GM18868 (cell line): ENCODE data around the gene CORO2A.

ENCODE experiments used
- ATAC-seq: cut with Tn5 transposase; IDR thresholded peaks from one replicate; pipeline ENCODE4 v1.9.1; 2021; ENCODE audit warnings: mild to moderate bottlenecking, moderate library complexity; ENCODE audit not compliant: unreplicated experiment

The CORO2A gene

GRCh38 chr9:98192503-98193335, at the start of gene CORO2A:
TSS of gene CORO2A (minus strand) at chr9:98192637. CDS start at chr9:98157660, 34,977 bp downstream.
- ATAC-seq: peak; percentile 54

GRCh38 chr9:98241357-98242300, 49.2 kb upstream of the CORO2A start:
- ATAC-seq: no peak

GRCh38 chr9:98240475-98240874, 48.0 kb upstream of the CORO2A start:
- no peak for ATAC-seq

GRCh38 chr9:98236901-98237487, 44.6 kb upstream of the CORO2A start:
- ATAC-seq: no peak

GRCh38 chr9:98235126-98235525, 42.7 kb upstream of the CORO2A start:
- ATAC-seq: no peak

GRCh38 chr9:98234245-98234825, 41.9 kb upstream of the CORO2A start:
- ATAC-seq: no peak

GRCh38 chr9:98232926-98233325, 40.5 kb upstream of the CORO2A start:
- ATAC-seq: no peak

GRCh38 chr9:98231770-98232478, 39.5 kb upstream of the CORO2A start:
- no peak for ATAC-seq

- peak; percentile 46 for ATAC-seq
Measured at GRCh38 chr9:98230789-98231188, 38.4 kb upstream of the CORO2A start.

- no peak for ATAC-seq
Measured at GRCh38 chr9:98230304-98230703, 37.9 kb upstream of the CORO2A start.

- no peak for ATAC-seq
Measured at GRCh38 chr9:98229620-98230019, 37.2 kb upstream of the CORO2A start.

GRCh38 chr9:98229090-98229395, 36.6 kb upstream of the CORO2A start:
- no peak for ATAC-seq

GRCh38 chr9:98228392-98229089, 36.1 kb upstream of the CORO2A start:
- ATAC-seq: no peak

GRCh38 chr9:98227883-98228282, 35.4 kb upstream of the CORO2A start:
- no peak for ATAC-seq

GRCh38 chr9:98226957-98227356, 34.5 kb upstream of the CORO2A start:
- no peak for ATAC-seq

- ATAC-seq: no peak
Measured at GRCh38 chr9:98226516-98226915, 34.1 kb upstream of the CORO2A start.

GRCh38 chr9:98225015-98225442, 32.6 kb upstream of the CORO2A start:
- ATAC-seq: no peak

GRCh38 chr9:98222885-98223691, 30.7 kb upstream of the CORO2A start:
- no peak for ATAC-seq

GRCh38 chr9:98220911-98221310, 28.5 kb upstream of the CORO2A start:
- ATAC-seq: no peak
